ENCODE measurements around the gene ARHGAP9. TPM values are rescaled to one million over a fixed set of nuclear protein-coding genes. Genes with fewer than 3 reads are reported as not detected.
"Not testable (repeated sequence)": the region's sequence is repeated elsewhere in the genome, so short reads cannot be mapped to it uniquely, and the experiment has no call there.

Gene ARHGAP9
- total RNA-seq, 4 donors from 2014 or later: 11.7 to 87.2 (median 27.3) TPM; not detected in 1

DNA sequence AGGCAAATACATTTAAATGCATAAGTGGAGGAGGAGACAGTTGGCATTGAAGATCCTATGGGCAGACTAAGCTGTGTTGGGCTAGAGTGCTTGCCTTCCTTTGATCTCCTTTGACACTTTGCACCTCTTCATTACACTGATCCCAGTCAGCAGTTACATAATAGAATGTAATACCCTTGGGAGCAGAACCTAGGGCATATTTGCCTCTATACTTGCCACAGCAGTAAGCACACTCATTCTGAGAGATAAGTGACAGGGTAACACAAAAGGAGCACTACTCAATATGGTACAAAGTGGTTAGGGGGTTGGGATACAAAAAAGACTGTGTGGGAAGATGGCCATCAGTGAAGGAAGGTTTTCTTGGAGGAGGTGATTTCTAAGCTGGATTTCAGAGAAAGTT is 17.2 kb upstream of the ARHGAP9 start:
- H3K27ac ChIP-seq: no peak overlapping the region
- intact Hi-C loops (cut with DNase I; ENCODE audit: low total_unique reads) (no loop called here), in situ Hi-C loops (cut with MboI; ENCODE audit: low pct_ligation_motif_present in 1 of 4, low pct_unique_long_range_greater_than_20kb in 1 of 4, low sequenced_read_pairs in 3 of 4) (no loop called here)
- no peaks in the 10 kb centered on the region for H3K4me1 ChIP-seq
- TF ChIP-seq CTCF (IDR thresholded peaks at IDR 0.05) (no peak), POLR2AphosphoS5 (IDR thresholded peaks at IDR 0.05) (no peak), EP300 (IDR thresholded peaks at IDR 0.05; ENCODE audit: low read depth) (no peak), POLR2A (IDR thresholded peaks at IDR 0.05) (no peak)
- peaks cover 0 to 29% (median 11%) of the 10 kb centered on the region in 4 donors for H3K36me3 ChIP-seq
- DNase-seq: no peak
- no peaks in the 10 kb centered on the region for H3K27me3 ChIP-seq
- H3K9me3 ChIP-seq: no peaks in the 10 kb centered on the region
- H3K4me3 ChIP-seq: no peak overlapping the region

GRCh38 chr12:57495051-57495701 is 15.5 kb upstream of the ARHGAP9 start:
- 91% methylated on average over 37 of the region's 48 CpGs; no CpG with 5 or more reads in 1 of the 2 donors for WGBS, 2 donors (ENCODE audit: low coverage in 1 of 2)
- intact Hi-C loops (cut with DNase I; ENCODE audit: low total_unique reads); H3K4me3 ChIP-seq; H3K9me3 ChIP-seq; H3K27ac ChIP-seq; DNase-seq; H3K27me3 ChIP-seq; in situ Hi-C loops (cut with MboI; ENCODE audit: low pct_ligation_motif_present in 1 of 4, low pct_unique_long_range_greater_than_20kb in 1 of 4, low sequenced_read_pairs in 3 of 4); H3K4me1 ChIP-seq: not testable (repeated sequence)
- peaks cover 0 to 27% (median 11%) of the 10 kb centered on the region in 4 donors for H3K36me3 ChIP-seq

GRCh38 chr12:57491393-57492280 is 12.0 kb upstream of the ARHGAP9 start:
- 76 to 90% methylated on average over 5 to 15 of the region's 15 CpGs for WGBS, 2 donors (ENCODE audit: low coverage in 1 of 2)
- Histone ChIP-seq H3K27me3 (no peaks in the 10 kb centered on the region), H3K4me3 (no peak overlapping the region), H3K4me1 (peaks cover 8 to 16% (median 14%) of the 10 kb centered on the region in 4 donors), H3K36me3 (peaks cover 0 to 21% (median 8%) of the 10 kb centered on the region in 4 donors), H3K9me3 (no peaks in the 10 kb centered on the region), H3K27ac (no peak overlapping the region)
- intact Hi-C loops (cut with DNase I; ENCODE audit: low total_unique reads) (no loop called here), in situ Hi-C loops (cut with MboI; ENCODE audit: low pct_ligation_motif_present in 1 of 4, low pct_unique_long_range_greater_than_20kb in 1 of 4, low sequenced_read_pairs in 3 of 4) (no loop called here)
- no peak for DNase-seq
- no peak for TF ChIP-seq POLR2A (IDR thresholded peaks at IDR 0.05)
- TF ChIP-seq POLR2AphosphoS5 (IDR thresholded peaks at IDR 0.05): no peak
- no peak for TF ChIP-seq EP300 (IDR thresholded peaks at IDR 0.05; ENCODE audit: low read depth)
- no peak for TF ChIP-seq CTCF (IDR thresholded peaks at IDR 0.05)

- Histone ChIP-seq H3K9me3 (no peaks in the 10 kb centered on the region), H3K27ac (no peak overlapping the region), H3K4me1 (peaks cover 8 to 16% (median 14%) of the 10 kb centered on the region in 4 donors), H3K4me3 (no peak overlapping the region), H3K27me3 (no peaks in the 10 kb centered on the region), H3K36me3 (peaks cover 0 to 21% (median 8%) of the 10 kb centered on the region in 4 donors)
- TF ChIP-seq CTCF (IDR thresholded peaks at IDR 0.05) (no peak), POLR2AphosphoS5 (IDR thresholded peaks at IDR 0.05) (no peak), POLR2A (IDR thresholded peaks at IDR 0.05) (no peak), EP300 (IDR thresholded peaks at IDR 0.05; ENCODE audit: low read depth) (no peak)
- in situ Hi-C loops (cut with MboI; ENCODE audit: low pct_ligation_motif_present in 1 of 4, low pct_unique_long_range_greater_than_20kb in 1 of 4, low sequenced_read_pairs in 3 of 4): no loop called here
- DNase-seq: no peak
- intact Hi-C loops (cut with DNase I; ENCODE audit: low total_unique reads): no loop called here
- WGBS, 2 donors (ENCODE audit: low coverage in 1 of 2): 94 to 100% methylated on average over 3 to 4 of the region's 4 CpGs
Observed at GRCh38 chr12:57490126-57490525, 10.5 kb upstream of the ARHGAP9 start.
